H54 (cell line): Measurements from ENCODE around the gene IFI35.
"Not testable (repeated sequence)": the region's sequence is repeated elsewhere in the genome, so short reads cannot be mapped to it uniquely, and the experiment has no call there.

Source experiments
- DNase-seq: peaks from one replicate; pipeline ENCODE4 v3.0.0; 2011; ENCODE audit warnings: low spot score, mixed read lengths; ENCODE audit not compliant: insufficient read length
- FAIRE-seq: peaks from 3 replicates; lab custom pipeline; 2011; peaks lifted over from hg19 to GRCh38; lab: Jason Lieb, UNC
- POLR2A ChIP-seq: IDR thresholded peaks from 2 replicates; pipeline ENCODE4 v1.6.1; 2011; ENCODE audit warnings: low read depth, mild to moderate bottlenecking, low read length

The IFI35 gene

DNA sequence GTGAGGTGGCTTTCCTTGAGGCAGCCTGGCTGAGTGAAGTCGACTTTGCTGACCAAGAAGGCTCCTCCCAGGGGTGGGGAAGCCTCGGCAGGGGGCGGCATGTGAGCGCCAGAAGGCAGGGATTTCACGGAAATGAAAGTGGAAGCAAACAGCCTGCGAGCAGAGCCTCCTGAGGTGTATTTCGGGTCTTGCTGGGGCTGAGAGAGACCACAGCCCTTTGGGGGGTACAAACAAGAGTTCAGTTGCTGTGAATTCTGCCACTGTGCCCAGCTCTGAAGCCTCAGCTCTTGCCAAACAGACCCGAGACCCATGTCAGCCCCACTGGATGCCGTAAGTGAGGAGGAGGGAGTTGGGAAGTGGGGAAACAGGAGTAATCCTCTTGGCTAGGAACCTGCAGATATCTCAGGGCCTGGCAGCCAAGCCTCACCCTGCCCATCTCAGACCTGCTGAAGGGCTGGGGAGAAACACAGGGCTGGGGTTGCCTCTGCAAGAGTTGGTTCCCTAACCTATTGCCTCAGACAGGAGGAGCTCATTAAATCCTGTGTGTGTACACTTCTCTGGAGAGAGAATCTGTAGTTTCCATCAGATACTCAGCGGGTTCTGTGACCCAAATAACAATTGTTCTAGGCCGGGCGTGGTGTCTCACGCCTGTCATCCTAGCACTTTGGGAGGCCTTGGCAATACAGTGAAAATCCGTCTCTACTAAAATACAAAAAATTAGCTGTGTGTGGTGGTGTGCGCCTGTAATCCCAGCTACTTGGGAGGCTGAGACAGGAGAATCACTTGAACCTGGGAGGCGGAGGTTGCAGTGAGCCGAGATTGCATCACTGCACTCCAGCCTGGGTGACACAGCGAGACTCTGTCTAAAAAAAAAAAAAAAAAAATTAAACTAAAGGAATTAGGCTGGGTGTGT is at the start of gene IFI35:
IFI35 (plus strand) TSS at position 146 of the 913 bp plus-strand sequence; CDS start at position 310, 164 bp downstream.
- DNase-seq, result no peak
- peak; percentile 48 for TF ChIP-seq POLR2A
- FAIRE-seq, result no peak

DNA sequence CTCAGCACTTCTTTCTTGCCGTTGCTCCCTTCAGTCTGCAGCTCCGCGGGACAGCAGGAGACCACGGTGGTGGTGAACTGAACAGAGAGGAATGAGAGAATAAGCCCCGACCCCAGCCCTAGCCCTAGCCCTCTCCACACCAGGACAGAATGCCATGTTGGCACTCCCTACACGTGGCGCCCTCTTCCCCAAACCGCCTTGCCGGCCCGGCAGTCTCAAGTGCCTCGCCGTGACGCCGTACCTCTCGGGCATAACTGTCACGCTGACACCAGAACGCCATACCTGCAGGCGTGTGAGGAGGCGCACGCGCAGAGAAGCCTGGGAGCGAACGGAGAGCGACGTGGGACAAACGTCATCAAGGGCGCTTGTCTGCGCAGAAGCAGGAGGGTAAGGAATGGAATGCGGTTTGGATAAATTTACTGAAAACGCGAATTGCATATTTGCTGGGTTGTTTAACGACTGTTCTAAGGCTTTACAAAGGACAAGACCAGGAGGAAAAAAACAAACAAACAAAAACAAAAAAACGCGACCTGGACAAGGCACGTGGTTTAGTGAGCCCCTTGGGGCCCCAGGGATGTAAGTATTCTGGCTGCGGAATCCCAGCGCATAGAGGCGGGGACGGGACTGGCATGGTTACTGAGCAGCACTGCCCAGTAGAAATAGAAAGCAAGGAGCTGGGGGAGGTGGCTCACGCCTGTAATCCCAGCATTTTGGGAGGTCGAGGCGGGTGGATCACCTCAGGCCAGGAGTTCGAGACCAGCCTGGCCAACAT is 42.2 kb upstream of the IFI35 start, which contains the start of gene AARSD1:
AARSD1 (minus strand) TSS at position 294 of the 772 bp plus-strand sequence; CDS start at position 280, 14 bp downstream.
- peak; percentile 84 for DNase-seq
- TF ChIP-seq POLR2A, result peak; percentile 98
- peak; percentile 53 for FAIRE-seq

GRCh38 chr17:42967925-42968324 is 38.7 kb upstream of the IFI35 start:
- no peak for TF ChIP-seq POLR2A
- FAIRE-seq (no peak), DNase-seq (no peak)

GRCh38 chr17:42969001-42969581 is 37.5 kb upstream of the IFI35 start:
- TF ChIP-seq POLR2A, result no peak
- FAIRE-seq (no peak), DNase-seq (no peak)

- DNase-seq, result no peak
- FAIRE-seq, result no peak
- TF ChIP-seq POLR2A, result no peak
Measured at GRCh38 chr17:42971589-42971988, 35.0 kb upstream of the IFI35 start.

GRCh38 chr17:42973323-42973722 is 33.3 kb upstream of the IFI35 start:
- not testable (repeated sequence) for FAIRE-seq, DNase-seq

DNA sequence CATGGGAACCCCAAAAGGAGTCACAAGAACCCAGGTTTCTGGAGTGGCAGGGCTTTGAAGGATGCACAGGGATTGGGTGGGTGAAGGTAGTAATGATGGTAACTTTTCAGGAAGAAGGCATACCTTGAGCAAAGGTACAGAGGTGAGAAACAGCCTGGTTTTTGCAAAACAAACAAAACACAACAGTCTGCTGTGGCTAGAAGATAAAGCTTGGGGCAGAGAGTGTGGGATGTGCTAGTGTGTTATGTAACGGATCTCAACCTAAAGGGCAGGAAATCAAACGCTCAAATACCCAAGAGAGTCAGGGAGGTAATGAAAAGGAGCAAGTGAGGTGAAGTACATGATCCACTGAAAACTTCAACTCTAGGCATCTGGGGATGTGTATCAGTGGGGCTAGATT is 31.3 kb upstream of the IFI35 start:
- no peak for DNase-seq
- FAIRE-seq, result no peak

DNA sequence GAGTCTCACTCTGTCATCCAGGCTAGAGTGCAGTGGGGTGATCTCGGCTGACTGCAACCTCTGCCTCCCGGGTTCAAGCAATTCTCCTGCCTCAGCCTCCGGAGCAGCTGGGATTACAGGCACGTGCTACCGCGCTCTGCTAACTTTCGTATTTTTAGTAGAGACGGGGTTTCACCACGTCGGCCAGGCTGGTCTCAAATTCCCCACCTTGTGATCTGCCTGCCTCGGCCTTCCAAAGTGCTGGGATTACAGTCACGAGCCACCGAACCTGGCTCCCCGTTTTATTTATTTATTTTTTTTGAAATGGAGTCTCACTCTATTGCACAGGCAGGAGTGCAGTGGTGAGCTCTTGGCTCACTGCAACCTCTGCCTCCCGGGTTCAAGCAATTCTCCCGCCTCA is 30.9 kb upstream of the IFI35 start:
- not testable (repeated sequence) for FAIRE-seq, DNase-seq

More for the DNA sequence above, 31.3 kb upstream of the IFI35 start:
- no peak for TF ChIP-seq POLR2A

DNA sequence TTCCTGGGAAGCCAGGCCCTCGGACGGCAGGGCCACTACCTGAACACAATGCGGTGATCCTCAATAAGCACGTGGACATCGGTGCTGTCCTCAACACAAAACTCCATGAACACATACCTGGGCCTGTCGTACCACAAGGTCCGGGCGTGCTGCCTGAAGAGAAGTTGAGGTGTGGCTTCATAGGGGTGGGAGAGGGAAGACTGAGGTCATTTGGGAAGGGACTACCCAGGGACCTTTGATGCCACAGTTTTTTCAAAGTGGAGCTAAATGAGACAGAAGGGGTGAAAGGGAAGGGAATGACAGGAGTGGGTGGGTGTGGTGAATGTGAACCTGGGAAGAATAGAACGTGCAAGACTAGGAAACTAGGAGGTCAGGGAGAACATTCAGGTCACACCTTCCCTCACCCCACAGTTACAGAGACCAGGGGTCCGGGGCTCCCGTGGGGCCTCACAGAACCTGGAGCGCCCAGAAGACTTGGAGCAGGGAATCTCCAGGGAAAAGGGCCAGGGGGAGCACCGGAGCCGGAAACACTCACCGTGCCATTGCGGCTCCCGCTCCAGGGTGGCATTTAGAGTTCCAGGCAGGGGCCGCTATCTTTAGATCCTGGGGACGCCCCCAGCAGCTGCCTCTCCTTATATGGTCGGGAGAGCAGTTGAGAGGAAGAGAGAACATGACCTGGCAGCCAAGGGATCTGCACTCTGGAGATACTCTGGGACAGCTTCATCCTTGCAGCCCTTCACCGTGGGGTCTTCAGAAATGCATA is 26.9 kb upstream of the IFI35 start, which contains the start of gene PTGES3L:
PTGES3L (minus strand) TSS at position 570 of the 763 bp plus-strand sequence; CDS start at position 543, 27 bp downstream.
- FAIRE-seq, result no peak
- no peak for DNase-seq

GRCh38 chr17:42980274-42980765 is 26.3 kb upstream of the IFI35 start, which contains the start of gene RUNDC1:
Gene RUNDC1 (plus strand): TSS chr17:42980565. CDS start chr17:42980577, 12 bp downstream.
- peak; percentile 90 for DNase-seq
- peak; percentile 93 for TF ChIP-seq POLR2A
- no peak for FAIRE-seq

More for the DNA sequence above, 26.9 kb upstream of the IFI35 start, which contains the start of gene PTGES3L:
- no peak for TF ChIP-seq POLR2A

- TF ChIP-seq POLR2A, result 0 out of 2 replicates have a peak, but pooled peaks have one; percentile 34
- DNase-seq (no peak), FAIRE-seq (no peak)
Measured at GRCh38 chr17:42980766-42981397, 25.7 kb upstream of the IFI35 start.

DNA sequence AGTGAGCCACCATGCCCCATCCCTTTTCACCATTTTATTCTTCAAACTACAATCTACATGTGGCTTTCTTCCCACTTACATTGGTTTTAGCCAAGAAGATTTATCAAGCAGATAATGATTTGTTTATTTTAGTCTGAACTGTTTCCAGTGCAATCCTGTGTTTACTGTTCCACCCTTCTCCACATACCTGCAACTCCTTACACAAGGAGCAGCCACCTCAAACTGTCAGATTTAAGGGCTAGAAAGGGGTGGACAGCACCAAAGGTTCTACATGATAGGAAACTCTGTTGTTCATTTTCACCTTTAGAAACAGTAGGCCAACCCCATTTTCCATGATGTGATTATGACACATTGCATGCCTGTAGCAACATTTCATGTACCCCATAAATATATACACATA is 24.3 kb upstream of the IFI35 start:
- TF ChIP-seq POLR2A, result no peak
- FAIRE-seq, result no peak
- no peak for DNase-seq

- no peak for FAIRE-seq
- no peak for DNase-seq
- TF ChIP-seq POLR2A, result no peak
Measured at GRCh38 chr17:42985225-42985624, 21.4 kb upstream of the IFI35 start.
